Measurements from ENCODE around the gene PDAP1. TPM values are rescaled to one million over a fixed set of nuclear protein-coding genes. Genes with fewer than 3 reads are reported as not detected.

Gene PDAP1, protein sequence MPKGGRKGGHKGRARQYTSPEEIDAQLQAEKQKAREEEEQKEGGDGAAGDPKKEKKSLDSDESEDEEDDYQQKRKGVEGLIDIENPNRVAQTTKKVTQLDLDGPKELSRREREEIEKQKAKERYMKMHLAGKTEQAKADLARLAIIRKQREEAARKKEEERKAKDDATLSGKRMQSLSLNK
- total RNA-seq (2022; extraction: Qiagen RNA extraction): 183 to 220 TPM (median 192 TPM) in 5 replicates

GRCh38 chr7:99408379-99409191 lies at the start of gene PDAP1, which contains the start of gene BUD31:
TSS of gene PDAP1 (minus strand) at chr7:99408597. CDS start at chr7:99408548, 49 bp downstream.
TSS of gene BUD31 (plus strand) at chr7:99408969. CDS start at chr7:99411093, 2,124 bp downstream.

DNA sequence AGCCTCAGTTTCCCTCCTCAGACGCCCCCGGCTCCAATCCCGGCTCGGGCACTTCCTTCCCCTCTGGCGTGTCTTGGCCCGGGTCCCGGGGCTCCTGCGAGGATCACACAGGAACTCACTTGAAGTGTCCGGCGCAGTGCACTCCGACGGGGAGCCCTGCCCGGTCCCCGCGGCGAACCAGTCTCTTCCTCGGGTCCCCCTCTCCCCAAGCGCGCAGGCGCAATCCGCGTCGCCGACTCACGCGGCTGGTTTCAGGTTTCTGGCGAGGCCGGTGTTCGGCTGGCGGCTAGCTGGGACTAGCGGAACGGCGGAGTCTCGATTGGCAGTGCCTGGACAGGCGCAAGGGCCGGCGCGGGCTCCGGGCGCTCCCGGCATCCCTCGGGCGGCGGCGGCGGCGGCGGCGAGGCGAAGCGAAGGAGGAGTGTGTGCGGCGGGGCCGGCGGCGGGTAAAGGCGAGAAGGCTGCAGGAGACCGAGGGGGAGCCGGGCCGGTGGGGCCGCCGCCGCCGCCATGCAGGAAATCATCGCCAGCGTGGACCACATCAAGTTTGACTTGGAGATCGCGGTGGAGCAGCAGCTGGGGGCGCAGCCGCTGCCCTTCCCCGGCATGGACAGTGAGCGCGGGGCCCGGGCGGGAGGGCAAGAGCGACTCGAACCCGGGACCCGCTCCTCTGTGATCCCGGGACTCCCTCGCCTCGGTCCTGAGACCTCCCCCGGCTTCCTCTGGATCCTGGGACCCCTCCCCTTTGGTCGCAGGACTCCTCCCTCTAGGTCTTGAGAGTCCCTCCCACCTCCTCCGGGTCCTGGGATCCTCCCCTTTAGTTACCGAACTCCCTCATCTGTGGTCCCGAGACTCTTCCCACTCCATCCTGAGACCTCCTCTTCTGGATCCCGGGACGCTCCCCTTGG lies 30.4 kb upstream of the PDAP1 start, which contains the start of the genes CPSF4 and PTCD1:
Gene CPSF4, plus strand, starts transcription at position 371 of the 908 bp plus-strand sequence. Its CDS starts 140 bp downstream, at position 511.
Gene PTCD1, minus strand, starts transcription at position 226 of the 908 bp plus-strand sequence. CDS start 3,556 bp downstream, outside the sequence.

DNA sequence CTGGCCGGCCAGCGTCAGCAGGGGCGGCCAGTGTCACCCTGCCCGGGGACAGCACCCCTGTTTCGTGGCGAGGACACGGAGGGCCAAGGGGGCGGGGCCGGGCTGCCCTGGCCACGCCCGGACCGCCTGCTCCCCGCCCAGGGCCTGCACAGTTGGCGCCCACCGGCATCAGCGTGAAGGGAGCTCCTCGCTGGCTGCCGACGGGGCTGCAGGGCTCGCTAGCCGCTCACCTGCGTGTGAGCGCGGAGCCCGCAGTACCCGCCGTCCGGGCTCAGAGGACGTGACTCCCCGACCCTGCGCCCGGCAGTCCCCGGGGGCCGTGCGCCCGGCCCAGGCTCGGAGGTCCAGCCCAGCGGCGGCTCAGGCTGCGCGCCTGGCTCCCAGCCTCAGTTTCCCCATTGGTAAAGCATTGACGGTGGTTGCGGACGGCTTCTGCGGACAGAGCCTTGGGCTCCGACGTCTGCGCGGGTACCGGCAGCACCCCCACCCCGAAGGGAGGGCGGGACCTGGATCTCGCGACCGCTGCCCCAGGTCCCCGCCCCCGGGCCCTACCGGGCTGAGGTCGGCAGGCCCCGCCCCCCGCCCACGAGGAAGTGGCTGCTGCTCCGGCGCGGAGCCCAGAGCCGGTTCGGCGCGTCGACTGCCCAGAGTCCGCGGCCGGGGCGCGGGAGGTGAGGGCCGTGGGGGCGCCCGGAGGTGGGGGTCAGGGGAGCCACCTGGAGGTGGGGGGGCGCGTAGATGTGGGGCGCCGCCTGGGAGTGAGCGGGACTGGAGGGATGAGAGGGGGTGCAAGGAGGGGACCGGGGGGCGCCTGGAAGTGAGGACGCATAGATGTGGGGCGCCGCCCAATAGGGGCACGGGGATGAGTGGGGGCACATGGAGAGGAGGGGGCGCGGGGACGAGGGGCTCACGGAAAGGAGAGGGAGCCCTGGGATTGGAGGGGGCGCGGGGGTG lies 34.0 kb downstream of the PDAP1 start, which contains the start of gene ARPC1B:
Gene ARPC1B, plus strand, starts transcription at position 620 of the 954 bp plus-strand sequence. CDS start 10,985 bp downstream, outside the sequence.

Other genes starting within 250 kb of the PDAP1 start
- 0.88 to 1.5 TPM (median 1.1 TPM) in 5 replicates for gene KPNA7, start 200.5 kb downstream of the PDAP1 start, total RNA-seq (2022; extraction: Qiagen RNA extraction)
- 0.25 to 0.70 TPM (median 0.40 TPM) in 5 replicates for gene MYH16, start 135.8 kb downstream of the PDAP1 start, total RNA-seq (2022; extraction: Qiagen RNA extraction)
- 126 to 133 TPM (median 132 TPM) in 5 replicates for gene ARPC1A, start 82.7 kb downstream of the PDAP1 start, total RNA-seq (2022; extraction: Qiagen RNA extraction)
- gene ARPC1B, start 33.9 kb downstream of the PDAP1 start, total RNA-seq (2022; extraction: Qiagen RNA extraction): 264 to 303 TPM (median 288 TPM) in 5 replicates
- gene BUD31, start 372 bp upstream of the PDAP1 start, total RNA-seq (2022; extraction: Qiagen RNA extraction): 132 to 154 TPM (median 141 TPM) in 5 replicates
- 5.8 to 7.7 TPM (median 6.2 TPM) in 5 replicates for gene PTCD1, start 30.2 kb upstream of the PDAP1 start, total RNA-seq (2022; extraction: Qiagen RNA extraction)
- gene CPSF4, start 30.3 kb upstream of the PDAP1 start, total RNA-seq (2022; extraction: Qiagen RNA extraction): 30.5 to 42.1 TPM (median 38.6 TPM) in 5 replicates
- 896 to 1,499 TPM (median 945 TPM) in 5 replicates for gene ATP5MF, start 57.6 kb upstream of the PDAP1 start, total RNA-seq (2022; extraction: Qiagen RNA extraction)
- 6.2 to 8.5 TPM (median 7.6 TPM) in 5 replicates for gene ZNF789, start 64.3 kb upstream of the PDAP1 start, total RNA-seq (2022; extraction: Qiagen RNA extraction)
- gene ZNF394, start 91.7 kb upstream of the PDAP1 start, total RNA-seq (2022; extraction: Qiagen RNA extraction): 15.6 to 17.3 TPM (median 16.4 TPM) in 5 replicates
- gene ZKSCAN5, start 96.1 kb upstream of the PDAP1 start, total RNA-seq (2022; extraction: Qiagen RNA extraction): 10.0 to 10.7 TPM (median 10.0 TPM) in 5 replicates
- gene FAM200A, start 143.5 kb upstream of the PDAP1 start, total RNA-seq (2022; extraction: Qiagen RNA extraction): 5.6 to 6.6 TPM (median 5.9 TPM) in 5 replicates
- gene ZNF655, start 150.0 kb upstream of the PDAP1 start, total RNA-seq (2022; extraction: Qiagen RNA extraction): 45.8 to 56.3 TPM (median 50.9 TPM) in 5 replicates
- 0.32 to 1.3 TPM (median 1.1 TPM) in 5 replicates for gene TMEM225B, start 189.7 kb upstream of the PDAP1 start, total RNA-seq (2022; extraction: Qiagen RNA extraction)
- gene ZSCAN25, start 208.3 kb upstream of the PDAP1 start, total RNA-seq (2022; extraction: Qiagen RNA extraction): 7.7 to 10.1 TPM (median 9.6 TPM) in 5 replicates

Data from A549 treated with dexamethasone at 1 μM for 4 hours (cell line).